ENCODE data around the gene MMP7. TPM values are rescaled to one million over a fixed set of nuclear protein-coding genes. Genes with fewer than 3 reads are reported as not detected.
A peak's percentile ranks its signal among the peaks of the same experiment; 100 is the strongest.
"Not testable (repeated sequence)": the region's sequence is repeated elsewhere in the genome, so short reads cannot be mapped to it uniquely, and the experiment has no call there.

MMP7 gene
- total RNA-seq, 1 donor: 1.3 TPM

DNA sequence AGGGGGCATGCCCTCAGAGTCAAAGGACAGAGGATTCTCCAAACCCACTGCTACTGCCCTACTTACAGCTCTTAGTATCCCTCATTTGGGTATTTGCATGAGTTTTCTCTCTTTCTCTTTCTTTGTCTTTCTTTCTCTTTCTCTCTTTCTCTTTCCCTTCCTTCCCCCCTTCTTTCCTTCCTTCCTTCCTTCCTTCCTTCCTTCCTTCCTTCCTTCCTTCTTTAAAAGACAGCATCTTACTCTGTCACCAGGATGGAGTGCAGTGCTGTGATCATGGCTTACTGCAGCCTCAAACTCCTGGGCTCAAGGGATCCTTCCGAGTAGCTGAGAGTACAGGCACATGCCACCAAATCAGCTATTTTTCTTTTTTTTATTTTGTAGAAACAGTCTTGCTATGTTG lies 14.0 kb upstream of the MMP7 start:
- DNase-seq (ENCODE audit: low read depth in 2 of 3, low spot score in 2 of 3): no peak

DNA sequence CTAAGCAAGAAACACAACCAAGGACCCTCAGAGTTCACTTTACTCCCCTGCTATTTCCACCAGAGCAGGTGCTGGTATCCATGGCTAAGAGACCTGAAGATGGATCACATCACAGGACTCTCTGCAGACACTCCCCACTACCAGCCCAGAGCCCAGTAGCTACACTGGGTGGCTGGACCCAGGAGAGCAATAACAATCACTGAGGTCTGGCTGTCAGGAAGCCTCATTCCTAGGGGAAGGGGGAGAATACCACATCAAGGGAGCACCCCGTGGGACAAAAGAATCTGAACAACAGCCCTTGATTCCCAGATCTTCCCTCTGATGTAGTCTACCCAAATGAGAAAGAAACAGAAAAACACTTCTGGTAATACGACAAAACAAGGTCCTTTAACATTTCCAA lies 9.0 kb upstream of the MMP7 start:
- DNase-seq (ENCODE audit: low read depth in 2 of 3, low spot score in 2 of 3): no peak

DNA sequence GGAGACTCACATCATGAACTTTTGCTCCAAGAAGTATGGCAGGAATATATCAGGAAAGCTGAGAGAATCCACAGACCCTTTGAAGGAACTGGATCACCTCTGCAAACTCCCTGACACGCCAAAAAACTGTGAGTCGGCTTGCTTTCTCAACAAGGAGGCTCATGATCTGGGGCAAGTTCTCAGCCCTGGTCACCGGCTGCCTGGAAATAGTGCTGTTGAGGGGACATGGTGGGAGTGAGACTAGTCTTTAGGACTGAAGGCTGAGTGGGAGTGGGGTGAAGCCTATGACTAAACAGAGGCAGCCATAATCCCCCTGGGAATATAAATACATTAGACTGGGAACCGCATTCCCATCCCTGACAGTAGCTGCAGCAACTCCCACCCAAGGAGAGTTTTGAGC lies 8.4 kb upstream of the MMP7 start:
- DNase-seq (ENCODE audit: low read depth in 2 of 3, low spot score in 2 of 3): no peak

DNA sequence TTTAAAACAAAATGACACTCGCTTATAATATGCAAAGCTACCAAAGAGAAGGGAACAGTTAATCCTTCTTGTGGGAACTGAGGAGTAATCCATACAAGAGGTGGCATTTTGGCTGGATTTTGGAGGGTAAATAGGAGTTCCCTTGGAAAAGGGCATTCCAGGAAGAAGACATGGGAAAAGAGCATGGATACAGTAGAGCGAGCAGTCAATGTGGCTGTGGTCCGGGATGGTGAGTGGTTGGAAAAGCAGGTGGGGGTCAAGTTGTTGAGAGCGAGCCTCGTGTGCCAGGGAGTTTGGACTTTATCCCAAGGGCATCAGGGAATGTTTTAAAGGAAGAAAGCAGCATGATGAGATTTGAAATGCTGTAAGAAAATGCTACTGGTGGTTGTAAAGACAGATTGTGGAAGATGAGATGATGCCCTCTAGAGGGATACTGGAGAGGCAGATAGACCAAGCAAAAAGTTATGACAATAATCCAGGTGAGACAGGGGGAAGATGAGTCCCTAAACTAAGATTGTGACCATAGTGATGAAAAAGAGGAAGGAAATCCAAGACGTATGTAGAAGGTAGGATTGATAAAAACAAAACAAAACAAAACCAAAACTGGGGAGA lies 3.8 kb upstream of the MMP7 start:
- DNase-seq (ENCODE audit: low read depth in 2 of 3, low spot score in 2 of 3): peak in 1 of 3 donors; percentile 9

DNA sequence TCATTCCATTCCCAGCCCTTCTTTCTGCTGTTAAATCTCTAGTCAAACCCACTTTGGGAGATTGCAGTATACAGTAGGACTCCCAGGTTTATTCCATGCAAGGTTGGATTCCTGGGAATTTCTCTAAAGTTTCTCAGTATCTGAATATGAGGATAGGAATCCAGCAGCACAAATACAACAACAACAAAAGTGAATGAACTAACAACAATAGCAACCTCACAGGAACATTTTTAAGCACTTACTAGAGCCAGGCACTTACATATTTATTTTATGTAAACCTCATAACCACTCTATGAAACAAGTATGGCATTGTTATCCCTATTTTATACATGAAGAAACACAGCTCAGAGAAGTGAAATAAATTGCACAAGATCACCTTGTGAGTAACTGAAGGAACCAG lies 1.9 kb downstream of the MMP7 start:
- no peak for DNase-seq (ENCODE audit: low read depth in 2 of 3, low spot score in 2 of 3)

DNA sequence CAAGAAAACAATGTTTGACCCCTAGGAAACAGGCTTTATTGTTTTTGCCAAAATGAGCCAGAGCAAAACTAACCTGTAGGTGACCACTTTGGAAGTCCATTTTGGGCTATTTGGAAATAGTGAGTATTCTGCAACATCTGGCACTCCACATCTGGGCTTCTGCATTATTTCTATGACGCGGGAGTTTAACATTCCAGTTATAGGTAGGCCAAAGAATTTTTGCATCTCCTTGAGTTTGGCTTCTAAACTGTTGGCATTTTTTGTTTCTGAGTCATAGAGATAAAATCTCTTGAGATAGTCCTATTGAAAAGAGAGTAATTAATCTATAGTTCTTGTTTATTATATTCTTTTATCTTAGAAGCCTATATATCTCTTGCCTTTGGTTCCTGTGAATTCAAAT lies 2.9 kb downstream of the MMP7 start:
- DNase-seq (ENCODE audit: low read depth in 2 of 3, low spot score in 2 of 3): no peak

DNA sequence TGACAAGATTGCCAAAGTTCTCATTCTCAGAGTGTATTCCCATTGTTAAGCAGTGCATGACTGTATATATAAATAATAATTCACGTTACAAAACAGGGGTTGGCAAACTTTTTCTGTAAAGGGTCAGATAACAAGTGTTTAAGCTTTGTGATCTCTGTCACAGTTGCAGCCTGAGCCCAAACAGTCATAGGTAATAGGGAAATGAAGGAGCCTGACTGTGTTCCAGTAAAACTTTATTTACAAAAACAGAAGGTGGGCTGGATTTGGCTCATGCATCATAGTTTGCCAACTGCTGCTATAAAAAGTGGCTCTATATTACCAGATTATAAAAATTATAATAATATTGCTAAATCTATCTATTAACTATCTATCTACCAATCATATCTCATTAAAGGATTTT lies 3.5 kb downstream of the MMP7 start:
- no peak for DNase-seq (ENCODE audit: low read depth in 2 of 3, low spot score in 2 of 3)

DNA sequence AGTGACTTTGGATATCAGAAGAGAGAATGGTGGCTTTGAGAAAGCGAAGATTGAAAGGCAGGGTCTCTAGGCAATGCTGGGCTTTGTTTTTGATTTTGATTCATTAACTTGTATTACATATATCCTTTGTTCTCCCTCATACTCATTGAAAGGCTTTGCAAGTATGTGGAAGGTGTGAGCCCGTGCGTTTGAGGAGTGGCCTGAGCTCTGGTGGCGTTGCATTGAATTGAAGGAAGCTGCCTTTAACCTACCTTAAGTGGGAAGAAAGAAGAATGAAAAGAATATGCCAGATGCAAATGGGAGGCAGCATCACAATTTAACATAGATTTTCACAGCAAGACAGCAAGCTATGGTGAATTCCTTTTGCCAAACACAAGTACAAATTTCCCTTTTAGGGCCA lies 6.7 kb downstream of the MMP7 start:
- DNase-seq (ENCODE audit: low read depth in 2 of 3, low spot score in 2 of 3): no peak

DNA sequence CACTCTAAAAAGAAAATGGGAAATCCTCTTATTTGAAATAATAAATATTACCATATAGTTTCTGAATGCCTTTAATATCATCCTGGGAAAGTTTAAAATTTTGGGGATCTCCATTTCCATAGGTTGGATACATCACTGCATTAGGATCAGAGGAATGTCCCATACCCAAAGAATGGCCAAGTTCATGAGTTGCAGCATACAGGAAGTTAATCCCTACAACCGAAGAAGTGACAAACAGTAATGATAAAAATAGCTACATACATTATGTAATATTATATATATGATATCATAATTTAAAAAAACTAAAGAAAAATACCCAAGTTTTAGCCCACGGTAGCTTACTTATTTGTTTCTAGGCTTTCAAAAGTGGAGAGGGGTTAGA lies 7.4 kb downstream of the MMP7 start:
- DNase-seq (ENCODE audit: low read depth in 2 of 3, low spot score in 2 of 3): no peak

DNA sequence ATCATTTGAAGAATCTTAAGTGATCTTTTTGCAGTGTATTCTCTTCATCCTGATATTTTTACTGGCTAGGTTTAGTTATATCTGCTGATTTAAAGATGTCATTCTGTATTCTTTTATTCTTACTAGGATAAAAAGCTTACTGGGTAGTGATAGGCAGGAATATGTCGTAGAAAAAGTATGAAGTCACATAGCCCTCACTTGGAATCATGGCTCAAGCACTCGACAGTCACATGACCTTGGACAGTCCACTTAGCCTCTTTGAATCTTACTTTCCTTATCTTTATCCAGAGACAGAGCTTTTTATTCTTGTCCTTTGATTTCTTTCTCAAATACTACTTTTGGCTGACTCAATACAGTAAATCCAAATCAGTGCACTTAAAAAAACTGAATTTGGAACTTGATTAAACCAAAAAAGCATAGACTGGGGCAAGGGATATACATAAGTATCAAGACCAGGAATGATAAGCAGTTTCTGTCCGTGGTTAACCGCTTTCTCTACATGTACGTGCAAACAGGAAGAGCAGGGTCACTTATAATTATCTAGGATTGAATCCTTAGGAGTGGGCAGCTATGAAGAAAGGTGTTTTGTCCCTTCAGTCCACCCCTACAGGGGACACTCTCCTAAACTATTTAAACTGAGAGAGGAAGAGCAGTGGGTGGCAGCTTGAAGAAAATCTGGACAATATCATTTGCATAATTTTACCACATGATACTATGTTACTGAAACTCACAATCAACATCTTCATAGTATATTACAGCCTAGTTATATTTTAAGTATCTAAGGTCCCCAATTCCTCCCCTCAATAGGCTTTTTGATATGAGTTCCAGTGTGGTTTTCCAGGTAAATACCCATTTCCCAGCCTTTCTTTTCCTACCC lies 8.0 kb downstream of the MMP7 start:
- no peak for DNase-seq (ENCODE audit: low read depth in 2 of 3, low spot score in 2 of 3)

DNA sequence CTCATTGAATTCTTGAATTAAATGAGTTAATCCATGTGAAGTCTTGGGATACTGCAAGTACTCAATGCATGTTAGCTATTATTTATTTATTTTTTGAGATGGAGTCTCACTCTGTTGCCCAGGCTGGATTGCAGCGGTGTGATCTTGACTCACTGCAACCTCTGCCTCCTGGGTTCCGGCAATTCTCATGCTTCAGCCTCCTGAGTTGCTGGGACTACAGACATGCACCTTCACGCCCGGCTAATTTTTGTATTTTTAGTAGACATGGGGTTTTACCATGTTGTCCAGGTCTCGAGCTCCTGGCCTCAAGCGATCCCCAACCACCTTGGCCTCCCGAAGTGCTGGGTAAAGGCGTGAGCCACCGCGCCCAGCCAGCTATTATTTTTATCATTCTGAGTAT lies 9.4 kb downstream of the MMP7 start:
- DNase-seq (ENCODE audit: low read depth in 2 of 3, low spot score in 2 of 3): no peak

DNA sequence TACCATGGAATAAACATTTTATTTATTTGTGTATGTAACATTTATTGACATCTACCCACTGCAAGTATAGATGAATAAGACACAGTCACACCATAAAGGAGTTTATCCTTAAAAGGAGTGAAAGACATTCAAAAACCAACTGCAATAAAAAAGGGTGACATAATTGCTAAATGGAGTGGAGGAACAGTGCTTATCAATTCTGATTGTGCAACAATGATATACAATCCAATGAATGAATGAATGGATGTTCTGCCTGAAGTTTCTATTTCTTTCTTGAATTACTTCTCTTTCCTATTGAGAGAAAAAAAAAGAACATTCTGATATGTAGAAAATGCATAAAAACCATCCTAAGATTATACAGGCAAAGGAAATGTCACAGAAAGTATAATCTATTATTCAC lies 10.0 kb downstream of the MMP7 start:
- no peak for DNase-seq (ENCODE audit: low read depth in 2 of 3, low spot score in 2 of 3)

DNA sequence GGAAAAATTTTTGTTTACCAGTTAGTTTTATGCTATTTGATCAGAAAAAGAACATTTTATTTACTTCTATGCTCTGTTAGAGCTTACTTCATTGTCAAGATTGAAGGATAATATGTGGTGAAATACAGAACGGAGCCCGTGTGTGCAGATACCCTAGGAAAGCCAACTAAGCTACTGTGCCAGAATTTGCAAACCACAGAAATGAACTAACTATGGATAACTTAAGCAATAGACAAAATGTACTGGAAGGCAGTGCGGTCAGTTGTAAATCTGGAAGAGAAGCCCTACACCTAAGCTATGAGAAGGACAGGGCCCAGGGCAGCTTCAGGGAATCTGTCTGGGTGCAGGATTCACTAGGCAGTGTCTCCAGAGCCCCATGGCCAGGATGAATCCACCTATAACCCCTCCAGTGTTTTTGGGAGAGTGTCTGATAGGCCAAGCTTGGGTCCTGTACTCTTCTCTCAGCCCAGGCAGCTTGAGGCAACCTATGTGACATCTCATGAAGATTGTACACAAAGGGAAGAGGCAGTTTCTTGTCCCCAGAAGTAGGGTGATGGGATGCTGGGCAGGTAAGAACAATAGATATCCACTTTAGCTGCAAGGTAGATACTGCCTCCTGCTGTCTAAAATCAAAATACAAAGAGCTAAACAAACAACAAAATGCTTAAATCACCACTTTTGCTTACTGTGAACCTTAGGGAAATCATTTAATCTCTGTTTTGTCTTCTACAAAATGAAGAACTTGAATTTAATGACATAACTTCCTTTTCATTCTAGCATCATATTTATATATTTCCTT lies 12.1 kb downstream of the MMP7 start:
- no peak for DNase-seq (ENCODE audit: low read depth in 2 of 3, low spot score in 2 of 3)

DNA sequence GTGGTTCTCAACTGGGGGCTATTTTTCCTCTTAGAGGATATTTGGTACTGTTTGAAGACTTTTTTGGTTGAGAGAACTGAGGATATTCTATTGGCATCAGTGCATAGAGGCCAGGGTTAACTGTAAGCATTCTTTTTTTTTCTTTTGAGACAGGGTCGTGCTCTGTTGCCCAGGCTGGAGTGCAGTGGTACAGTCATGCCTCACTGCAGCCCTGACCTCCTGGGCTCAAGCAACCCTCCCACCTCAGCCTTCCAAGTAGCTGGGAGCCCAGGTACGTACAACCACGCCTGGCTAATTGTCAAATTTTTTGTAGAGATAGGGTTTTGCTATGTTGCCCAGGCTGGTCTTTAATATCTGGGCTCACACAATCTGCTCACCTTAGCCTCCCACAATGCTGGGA lies 12.9 kb downstream of the MMP7 start:
- no peak for DNase-seq (ENCODE audit: low read depth in 2 of 3, low spot score in 2 of 3)

DNA sequence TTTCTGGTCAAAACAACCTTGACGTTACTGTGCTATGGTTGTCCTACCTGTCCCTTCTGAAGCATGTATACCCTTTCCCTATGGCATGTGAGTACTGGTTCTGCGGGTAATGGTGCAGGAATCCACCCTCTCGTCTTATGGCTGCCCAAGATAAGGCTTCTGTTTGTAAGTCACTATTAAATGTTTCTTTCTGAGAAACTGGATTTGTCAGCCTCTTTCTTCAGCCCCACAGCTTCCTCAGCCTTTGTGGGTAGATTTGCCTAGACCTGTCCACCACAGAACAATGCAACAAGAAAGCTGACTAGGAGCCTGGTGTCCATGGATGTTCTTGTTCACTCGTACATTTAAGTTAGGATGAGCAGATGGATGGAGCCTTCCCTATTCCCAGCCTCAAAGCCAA lies 14.4 kb downstream of the MMP7 start:
- no peak for DNase-seq (ENCODE audit: low read depth in 2 of 3, low spot score in 2 of 3)

DNA sequence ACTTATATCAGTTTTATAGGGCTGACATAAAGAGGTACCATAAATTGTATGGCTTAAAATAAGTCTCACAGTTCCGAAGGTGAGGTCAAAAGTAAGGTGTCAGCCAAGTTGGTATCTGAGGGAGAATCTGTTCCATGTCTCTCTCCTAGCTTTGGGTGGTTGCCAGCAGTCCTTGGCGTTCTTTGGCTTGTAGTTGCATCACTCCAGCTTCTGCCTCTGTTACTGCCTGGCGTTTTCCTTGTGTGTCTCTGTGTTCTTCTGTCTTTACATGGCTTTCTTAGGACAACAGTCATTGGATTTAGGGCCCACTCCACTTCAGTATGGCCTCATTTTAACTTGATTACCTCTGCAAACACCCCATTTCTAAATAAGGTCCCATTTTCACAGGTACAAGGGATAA lies 16.7 kb downstream of the MMP7 start:
- DNase-seq (ENCODE audit: low read depth in 2 of 3, low spot score in 2 of 3): no peak

DNA sequence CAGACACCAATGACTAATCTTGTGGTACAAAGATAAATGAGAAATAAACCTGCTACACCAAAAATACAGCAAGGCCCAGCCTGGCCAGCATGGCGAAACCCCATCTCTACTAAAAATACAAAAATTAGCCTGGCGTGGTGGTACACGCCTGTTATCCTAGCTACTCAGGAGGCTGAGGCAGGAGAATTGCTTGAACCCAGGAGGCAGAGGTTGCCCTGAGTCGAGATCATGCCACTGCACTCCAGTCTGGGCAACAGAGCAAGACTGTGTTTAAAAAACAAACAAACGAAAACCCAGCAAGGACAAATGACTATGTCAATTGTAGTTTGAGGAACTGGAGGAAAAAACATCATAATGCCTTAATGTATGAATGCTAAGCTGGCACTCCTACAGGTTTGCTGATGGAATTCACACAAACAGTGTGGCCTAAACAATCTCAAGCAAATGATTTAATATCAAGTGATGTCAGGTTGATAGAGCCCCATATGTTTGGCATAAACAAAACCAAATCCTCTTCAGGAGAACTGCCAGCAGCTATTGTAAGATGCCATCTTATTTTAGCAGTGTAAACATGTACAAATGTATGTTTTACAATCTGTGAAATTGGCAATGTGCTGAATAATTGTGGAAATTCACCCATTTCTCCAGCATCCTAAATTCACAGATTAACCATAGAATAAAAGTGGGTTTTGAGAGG lies 20.0 kb downstream of the MMP7 start:
- no peak for DNase-seq (ENCODE audit: low read depth in 2 of 3, low spot score in 2 of 3)

DNA sequence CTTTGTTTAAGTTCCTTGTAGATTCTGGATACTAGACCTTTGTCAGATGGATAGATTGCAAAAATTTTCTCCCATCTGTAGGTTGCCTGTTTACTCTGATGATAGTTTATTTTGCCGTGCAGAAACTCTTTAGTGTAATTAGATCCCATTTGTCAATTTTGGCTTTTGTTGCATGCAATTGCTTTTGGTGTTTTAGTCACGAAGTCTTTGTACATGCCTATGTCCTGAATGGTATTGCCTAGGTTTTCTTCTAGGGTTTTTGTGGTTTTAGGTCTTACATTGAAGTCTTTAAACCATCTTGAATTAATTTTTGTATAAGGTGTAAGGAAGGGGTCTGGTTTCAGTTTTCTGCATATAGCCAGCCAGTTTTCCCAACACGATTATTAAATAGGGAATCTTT lies 27.7 kb downstream of the MMP7 start:
- not testable (repeated sequence) for DNase-seq (ENCODE audit: low read depth in 2 of 3, low spot score in 2 of 3)

DNA sequence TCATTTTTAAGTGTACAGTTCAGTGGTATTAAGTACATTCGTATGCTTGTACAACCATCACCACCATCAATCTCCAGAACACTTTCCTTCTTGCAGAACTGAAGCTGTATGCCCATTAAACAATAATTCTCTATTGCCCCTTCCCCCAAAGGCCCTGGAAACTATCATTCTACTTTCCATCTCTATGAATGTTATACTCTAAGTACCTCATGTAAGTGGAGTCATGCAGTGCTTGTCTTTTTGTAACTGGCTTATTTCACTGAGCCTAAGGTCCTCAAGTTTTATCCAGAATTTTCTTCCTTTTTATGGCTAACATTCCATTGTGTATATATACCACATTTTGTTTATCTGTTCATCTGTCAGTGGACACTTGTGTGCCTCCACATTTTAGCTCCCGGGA lies 29.7 kb downstream of the MMP7 start:
- DNase-seq (ENCODE audit: low read depth in 2 of 3, low spot score in 2 of 3): no peak

DNA sequence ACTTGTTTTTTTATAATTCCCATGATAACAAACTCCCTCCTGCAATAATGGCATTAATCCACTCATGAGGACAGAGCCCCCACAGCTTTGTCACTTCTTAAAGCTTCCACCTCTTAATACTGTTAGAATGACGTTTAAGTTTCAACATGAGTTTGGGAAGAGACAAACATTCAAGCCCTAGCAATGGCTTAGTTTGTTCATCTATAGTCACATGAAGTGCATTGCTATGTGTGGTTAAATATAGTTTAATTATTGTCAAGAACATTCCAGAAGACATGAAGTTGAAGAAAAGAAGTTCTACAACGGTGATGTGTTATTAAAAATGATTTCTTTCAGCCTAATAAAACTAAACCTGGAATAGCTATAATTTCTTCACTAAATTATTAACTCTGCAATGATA lies 30.6 kb downstream of the MMP7 start:
- DNase-seq (ENCODE audit: low read depth in 2 of 3, low spot score in 2 of 3): no peak

DNA sequence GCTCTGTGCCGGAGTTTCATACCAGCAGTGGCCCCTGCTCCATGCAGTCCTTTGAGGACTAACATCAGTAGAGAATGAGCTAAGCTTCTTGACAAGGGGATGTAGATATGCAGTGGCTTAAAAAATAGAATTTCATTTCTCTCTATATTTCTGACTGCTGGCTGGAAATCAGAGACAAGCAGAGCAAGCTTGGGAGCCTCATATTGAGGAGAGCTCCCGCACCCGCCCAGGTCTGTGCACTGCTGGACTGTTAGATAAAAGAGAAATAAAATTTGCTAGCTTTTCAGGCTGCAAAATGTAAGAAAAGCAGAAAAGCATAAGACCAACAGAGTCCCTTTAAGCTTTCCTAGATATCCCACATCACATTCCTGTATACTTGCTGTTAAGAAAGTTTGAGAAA lies 31.4 kb downstream of the MMP7 start:
- DNase-seq (ENCODE audit: low read depth in 2 of 3, low spot score in 2 of 3): no peak

Data from hematopoietic multipotent progenitor cell (in vitro differentiated cells).